Esophagus muscularis mucosa (tissue), 3 donors: ENCODE data around the gene AGMAT.

ENCODE experiments used
- CTCF ChIP-seq, 3 experiments: fragments of 200-600 bp in 2 of 3; fragments of 450-650 bp in 1 of 3; sonication (generic) in 2 of 3; IDR thresholded peaks; one replicate each; pipeline ENCODE4 v1.5.1; 2017 to 2019; ENCODE audit warnings: antibody characterized with exemption in 3 of 3, mild to moderate bottlenecking in 2 of 3, moderate library complexity in 1 of 3
- POLR2AphosphoS5 ChIP-seq, 2 donors: sonication (generic); formaldehyde crosslinking; IDR thresholded peaks; one replicate each; pipeline ENCODE4 v1.6.1; 2017; ENCODE audit warnings: antibody characterized with exemption in 2 of 2

DNA sequence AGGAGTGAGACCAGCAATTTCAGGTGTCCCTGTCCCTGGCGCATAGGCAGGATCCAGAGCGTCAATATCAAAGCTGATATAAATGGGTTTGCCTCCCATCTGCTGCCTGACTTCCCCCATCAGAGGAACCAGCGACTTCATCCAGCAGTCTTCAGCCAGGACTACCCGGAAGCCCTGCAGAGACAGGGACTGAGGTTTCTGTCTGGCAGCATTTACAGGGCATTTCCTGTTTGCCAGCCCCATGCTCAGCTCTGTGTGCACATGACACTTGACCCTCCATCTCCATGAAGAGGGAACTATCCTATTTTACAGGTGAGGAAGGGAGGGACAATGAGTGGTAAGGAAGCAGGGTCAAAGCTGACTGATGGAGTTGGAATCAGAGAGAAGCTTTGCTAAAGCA is 7.2 kb downstream of the AGMAT start:
- no peak for TF ChIP-seq CTCF (IDR thresholded peaks at IDR 0.05)
- TF ChIP-seq POLR2AphosphoS5 (IDR thresholded peaks at IDR 0.05), result no peak
